Ovary (tissue), 3 donors: Measurements from ENCODE around the gene CRTC1.

Experiments
- CTCF ChIP-seq, 3 donors: fragments of 450-650 bp in 2 of 3; fragments of 200-600 bp in 1 of 3; IDR thresholded peaks; one replicate each; pipeline versions ENCODE4 v1.5.1 to v1.8.0; 2016 to 2022; ENCODE audit warnings: antibody characterized with exemption in 3 of 3, mild to moderate bottlenecking in 1 of 3
- POLR2A ChIP-seq: fragments of 450-650 bp; IDR thresholded peaks from one replicate; pipeline ENCODE4 v1.6.1; 2017; ENCODE audit warnings: antibody characterized with exemption, mild to moderate bottlenecking, moderate library complexity
- donor health status: DM: no; HTN: no; CAD: no.

GRCh38 chr19:18764591-18765051 is 81.1 kb downstream of the CRTC1 start:
- no peak for TF ChIP-seq POLR2A
- TF ChIP-seq CTCF (IDR thresholded peaks at IDR 0.05) = no peak
